ENCODE measurements around the gene PTPRD. TPM values are rescaled to one million over a fixed set of nuclear protein-coding genes. Genes with fewer than 3 reads are reported as not detected.

The PTPRD gene
- total RNA-seq, 1 experiment from 2014 or later, result 32.5 TPM

- peaks cover 0 to 4% (median 0%) of the 10 kb centered on the region in 3 experiments; a peak in 1 of 7 replicates for H3K36me3 Mint-ChIP-seq (ENCODE audit: insufficient read depth in 1 of 3, low read depth in 3 of 3)
Measured at GRCh38 chr9:9819886-9820285, 792.9 kb downstream of the PTPRD start.

More at GRCh38 chr9:9819886-9820285, 792.9 kb downstream of the PTPRD start:
- no peaks in the 10 kb centered on the region for H3K4me1 Mint-ChIP-seq
- H3K23me2 ChIP-seq (ENCODE audit: insufficient read length, low read depth, low read length, poor library complexity, severe bottlenecking), result no peaks in the 10 kb centered on the region
- no peak overlapping the region for H3K18ac ChIP-seq (ENCODE audit: insufficient read length, low read depth, low read length)
- H3K4ac ChIP-seq (ENCODE audit: low read depth, low read length), result no peak overlapping the region
- no peak overlapping the region for H2BK12ac ChIP-seq (ENCODE audit: insufficient read length, low read depth, low read length)
- H2AK5ac ChIP-seq (ENCODE audit: insufficient read length, low read length), result no peak overlapping the region
- no peak overlapping the region for H4K5ac ChIP-seq (ENCODE audit: insufficient read length, low read depth, low read length)
- no peaks in the 10 kb centered on the region for H3K4me1 ChIP-seq (ENCODE audit: insufficient read depth, low read length)
- no peaks in the 10 kb centered on the region for H3K79me2 ChIP-seq (ENCODE audit: insufficient read depth, low read length)
- WGBS (ENCODE audit: extremely low coverage, insufficient read length, low lambda C conversion rate), result no CpG with 5 or more reads among the region's 5 CpGs
- no peak overlapping the region for H3K56ac ChIP-seq (ENCODE audit: insufficient read length, low read depth, low read length)
- H2BK20ac ChIP-seq (ENCODE audit: low read depth, low read length, poor library complexity, severe bottlenecking), result no peak overlapping the region
- no peak overlapping the region for H2BK5ac ChIP-seq (ENCODE audit: insufficient read length, low read length)
- no peak overlapping the region for H3K4me2 ChIP-seq (ENCODE audit: insufficient read depth, insufficient read length, low read length)
- no peaks in the 10 kb centered on the region for H3K27me3 Mint-ChIP-seq (ENCODE audit: low read depth)
- no peaks in the 10 kb centered on the region for H3K79me1 ChIP-seq (ENCODE audit: insufficient read depth, low read depth, low read length, poor library complexity, severe bottlenecking)
- no peak overlapping the region for H3K4me3 Mint-ChIP-seq
- H2AFZ ChIP-seq (ENCODE audit: low read length), result no peak overlapping the region
- TF ChIP-seq CTCF (conservative IDR thresholded peaks at IDR 0.05), result no peak
- no peak overlapping the region for H2BK120ac ChIP-seq (ENCODE audit: low read depth, low read length, poor library complexity, severe bottlenecking)
- H3K14ac ChIP-seq (ENCODE audit: insufficient read depth, low read length), result no peak overlapping the region
- H3K27ac Mint-ChIP-seq, result no peak overlapping the region
- no peak overlapping the region for H2BK15ac ChIP-seq (ENCODE audit: low read depth, low read length)
- H3K9me3 ChIP-seq (ENCODE audit: control insufficient read depth, low read depth, low read length), result no peaks in the 10 kb centered on the region
- DNase-seq, result no peak
- H4K8ac ChIP-seq (replicated peaks; ENCODE audit: insufficient read length, low read depth, low read length), result no peak overlapping the region
- peaks cover 0 to 3% of the 10 kb centered on the region in 2 experiments; a peak in 2 of 5 replicates for H3K9me3 Mint-ChIP-seq
- no peaks in the 10 kb centered on the region for H4K20me1 ChIP-seq (ENCODE audit: control insufficient read depth, insufficient read depth, insufficient read length)
- H3K9ac ChIP-seq (ENCODE audit: extremely low read depth, insufficient read length, low read length), result no peak overlapping the region
- no peak overlapping the region for H4K91ac ChIP-seq (ENCODE audit: insufficient read length, low read depth, low read length)
- no peak overlapping the region for H3K27ac ChIP-seq (ENCODE audit: insufficient read length, low read depth, low read length)
- no peak overlapping the region for H3T11ph ChIP-seq (ENCODE audit: low read length)
- no peaks in the 10 kb centered on the region for H3K27me3 ChIP-seq (ENCODE audit: insufficient read depth, low read length)
- H3K23ac ChIP-seq (ENCODE audit: insufficient read length, low read depth, low read length), result no peak overlapping the region

All from H9 (cell line).